GM18868 (cell line): ENCODE results near the gene TXNL4A.

ENCODE experiments used
- ATAC-seq: cut with Tn5 transposase; IDR thresholded peaks from one replicate; pipeline ENCODE4 v1.9.1; 2021; ENCODE audit warnings: mild to moderate bottlenecking, moderate library complexity; ENCODE audit not compliant: unreplicated experiment

TXNL4A gene

GRCh38 chr18:79936641-79937040 lies 51.7 kb downstream of the TXNL4A start:
- ATAC-seq, result no peak

- ATAC-seq, result no peak
Observed at GRCh38 chr18:79935925-79936324, 52.4 kb downstream of the TXNL4A start.

GRCh38 chr18:79935499-79935898 lies 52.9 kb downstream of the TXNL4A start:
- no peak for ATAC-seq

- no peak for ATAC-seq
Observed at GRCh38 chr18:79935098-79935480, 53.3 kb downstream of the TXNL4A start.

GRCh38 chr18:79934311-79935097 lies 53.9 kb downstream of the TXNL4A start:
- no peak for ATAC-seq

- no peak for ATAC-seq
Observed at GRCh38 chr18:79933765-79934164, 54.6 kb downstream of the TXNL4A start.

GRCh38 chr18:79932907-79933306 lies 55.5 kb downstream of the TXNL4A start:
- ATAC-seq, result no peak

GRCh38 chr18:79931475-79931874 lies 56.9 kb downstream of the TXNL4A start:
- no peak for ATAC-seq

GRCh38 chr18:79930020-79930642 lies 58.2 kb downstream of the TXNL4A start:
- no peak for ATAC-seq

- no peak for ATAC-seq
Observed at GRCh38 chr18:79928563-79928960, 59.8 kb downstream of the TXNL4A start.

- no peak for ATAC-seq
Observed at GRCh38 chr18:79927607-79928562, 60.5 kb downstream of the TXNL4A start.

- no peak for ATAC-seq
Observed at GRCh38 chr18:79926715-79927606, 61.4 kb downstream of the TXNL4A start.

- no peak for ATAC-seq
Observed at GRCh38 chr18:79926306-79926705, 62.1 kb downstream of the TXNL4A start.

- no peak for ATAC-seq
Observed at GRCh38 chr18:79924814-79925731, 63.3 kb downstream of the TXNL4A start.

GRCh38 chr18:79923896-79924585 lies 64.3 kb downstream of the TXNL4A start:
- ATAC-seq, result no peak

- no peak for ATAC-seq
Observed at GRCh38 chr18:79922971-79923411, 65.4 kb downstream of the TXNL4A start.

GRCh38 chr18:79921984-79922965 lies 66.1 kb downstream of the TXNL4A start:
- no peak for ATAC-seq
